GM12872 (cell line): Measurements from ENCODE around the gene IZUMO3.

ENCODE experiments used
- TF ChIP-seq, protein P1 (sequence below): IDR thresholded peaks from 3 replicates; pipeline ENCODE4 v1.5.1; 2011; ENCODE audit warnings: low read depth, mild to moderate bottlenecking, low read length, moderate library complexity; ENCODE audit not compliant: insufficient read depth

Gene IZUMO3

GRCh38 chr9:24504521-24504920 is 41.2 kb downstream of the IZUMO3 start:
- TF ChIP-seq, protein P1, sequence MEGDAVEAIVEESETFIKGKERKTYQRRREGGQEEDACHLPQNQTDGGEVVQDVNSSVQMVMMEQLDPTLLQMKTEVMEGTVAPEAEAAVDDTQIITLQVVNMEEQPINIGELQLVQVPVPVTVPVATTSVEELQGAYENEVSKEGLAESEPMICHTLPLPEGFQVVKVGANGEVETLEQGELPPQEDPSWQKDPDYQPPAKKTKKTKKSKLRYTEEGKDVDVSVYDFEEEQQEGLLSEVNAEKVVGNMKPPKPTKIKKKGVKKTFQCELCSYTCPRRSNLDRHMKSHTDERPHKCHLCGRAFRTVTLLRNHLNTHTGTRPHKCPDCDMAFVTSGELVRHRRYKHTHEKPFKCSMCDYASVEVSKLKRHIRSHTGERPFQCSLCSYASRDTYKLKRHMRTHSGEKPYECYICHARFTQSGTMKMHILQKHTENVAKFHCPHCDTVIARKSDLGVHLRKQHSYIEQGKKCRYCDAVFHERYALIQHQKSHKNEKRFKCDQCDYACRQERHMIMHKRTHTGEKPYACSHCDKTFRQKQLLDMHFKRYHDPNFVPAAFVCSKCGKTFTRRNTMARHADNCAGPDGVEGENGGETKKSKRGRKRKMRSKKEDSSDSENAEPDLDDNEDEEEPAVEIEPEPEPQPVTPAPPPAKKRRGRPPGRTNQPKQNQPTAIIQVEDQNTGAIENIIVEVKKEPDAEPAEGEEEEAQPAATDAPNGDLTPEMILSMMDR, result no peak

DNA sequence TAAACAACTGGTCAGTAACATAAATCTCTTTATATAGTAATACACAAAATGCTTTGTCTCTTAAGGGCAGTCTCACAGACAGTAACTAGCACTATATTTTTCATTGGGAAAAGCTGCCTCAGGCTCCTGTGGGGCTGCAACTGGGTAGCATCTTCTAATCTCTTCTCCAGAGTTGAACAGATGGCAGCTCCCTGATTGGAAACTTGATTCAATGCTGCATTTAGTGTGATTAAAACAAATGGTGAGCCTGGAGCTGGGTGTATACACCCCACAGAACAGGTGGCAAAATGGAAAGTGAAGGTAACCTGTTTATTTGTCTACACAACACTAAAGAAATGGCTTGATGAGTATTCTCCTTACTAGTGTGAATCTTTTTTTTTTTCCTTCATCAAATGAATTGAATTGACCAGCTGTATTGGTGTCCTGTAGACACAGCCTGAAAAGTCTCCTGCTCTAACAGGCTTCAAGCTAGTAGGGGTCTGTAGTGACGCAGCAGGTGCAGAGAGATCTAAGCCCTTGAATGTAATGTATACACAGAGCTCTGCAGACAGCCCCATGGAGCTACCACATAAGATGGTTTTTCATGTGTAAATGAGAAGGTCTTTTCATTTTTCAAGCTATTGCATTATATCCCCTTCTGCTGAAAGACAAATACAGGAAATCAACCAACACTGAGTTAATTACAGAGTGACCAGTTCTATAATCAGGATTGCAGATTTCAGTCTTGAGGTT is 43.3 kb downstream of the IZUMO3 start:
- TF ChIP-seq, protein P1, result no peak

- TF ChIP-seq, protein P1, result no peak
These were observed 44.9 kb downstream of the IZUMO3 start for GRCh38 chr9:24500761-24501160.

- TF ChIP-seq, protein P1, result no peak
These were observed 47.1 kb downstream of the IZUMO3 start for GRCh38 chr9:24498632-24499031.

DNA sequence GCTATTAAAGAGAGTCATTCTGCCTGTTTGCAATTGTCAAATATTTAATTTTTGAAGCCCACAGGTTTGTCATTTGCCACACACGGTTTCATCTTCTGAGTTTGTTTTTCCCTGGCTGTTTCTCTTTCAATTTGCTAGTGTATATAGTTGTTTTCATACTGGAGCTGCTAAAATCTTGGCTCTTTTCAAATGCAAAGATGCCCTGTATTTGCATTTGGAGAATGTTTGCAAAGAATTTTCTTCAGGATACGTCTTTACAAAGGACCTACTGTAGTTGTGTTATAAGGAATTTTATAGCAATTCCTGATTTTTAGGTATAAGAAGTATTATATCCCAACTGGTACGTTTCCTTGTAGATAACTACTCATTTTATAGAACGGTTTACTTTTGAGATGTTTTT is 48.0 kb downstream of the IZUMO3 start:
- TF ChIP-seq, protein P1, result no peak
